IMR-90 (cell line): Measurements from ENCODE around the gene TMC1. TPM values are rescaled to one million over a fixed set of nuclear protein-coding genes. Genes with fewer than 3 reads are reported as not detected.
"Not testable (repeated sequence)": the region's sequence is repeated elsewhere in the genome, so short reads cannot be mapped to it uniquely, and the experiment has no call there.

Source experiments
- ATAC-seq: fragments of 200-7000 bp; cut with Tn5 transposase; 2 replicates; pipeline ENCODE4 v1.9.1; 2020; ENCODE audit warnings: low read depth, mild to moderate bottlenecking, moderate library complexity
- BruUV-seq: library from RNA; stranded (reverse); fragments of 400-500 nt; replicated peaks from 2 replicates; lab custom pipeline; 2021; lab: Mats Ljungman, UMichigan
- CTCF ChIA-PET: fragments of 300-600 bp; formaldehyde crosslinking; extraction: SDS; loops from one replicate; lab custom pipeline; 2021; ENCODE audit warnings: antibody characterized with exemption; lab: Yijun Ruan, JAX
- POLR2A ChIA-PET: fragments of 300-600 bp; sonication (Branson Sonifier 250); formaldehyde crosslinking; loops from one replicate; lab custom pipeline; 2022; ENCODE audit warnings: antibody characterized with exemption; ENCODE audit not compliant: unreplicated experiment; lab: Charles Lee
- DNase-seq: peaks from one replicate; pipeline ENCODE4 v3.0.0; 2013
- H2AFZ ChIP-seq: replicated peaks from 2 replicates; pipeline ENCODE3; 2013; ENCODE audit warnings: low read length, mild to moderate bottlenecking; ENCODE audit not compliant: poor library complexity
- H2AK5ac ChIP-seq: 2 replicates; pipeline ENCODE4 v1.6.1; 2013; ENCODE audit warnings: low read depth, low read length, inconsistent platforms
- H2AK9ac ChIP-seq: replicated peaks from 2 replicates; pipeline ENCODE3; 2013; ENCODE audit warnings: mild to moderate bottlenecking, low read depth, low read length, moderate library complexity; ENCODE audit not compliant: poor library complexity
- H2BK120ac ChIP-seq: 2 replicates; pipeline ENCODE4 v1.6.1; 2013; ENCODE audit warnings: low read depth, low read length, inconsistent platforms
- H2BK15ac ChIP-seq: 3 replicates; pipeline ENCODE4 v1.6.1; 2013; ENCODE audit warnings: low read depth, low read length, inconsistent platforms
- H2BK20ac ChIP-seq: 2 replicates; pipeline ENCODE4 v1.6.1; 2013; ENCODE audit warnings: low read depth, mild to moderate bottlenecking, inconsistent platforms, low read length, moderate library complexity
- H2BK5ac ChIP-seq: 2 replicates; pipeline ENCODE4 v1.6.1; 2013; ENCODE audit warnings: mild to moderate bottlenecking, low read depth, low read length, inconsistent platforms; ENCODE audit not compliant: poor library complexity, severe bottlenecking
- H3K14ac ChIP-seq: replicated peaks from 2 replicates; pipeline ENCODE4 v1.6.1; 2013; ENCODE audit warnings: low read depth, low read length, inconsistent platforms
- H3K18ac ChIP-seq: 2 replicates; pipeline ENCODE4 v1.6.1; 2013; ENCODE audit warnings: low read depth, low read length, control low read depth
- H3K23ac ChIP-seq: 2 replicates; pipeline ENCODE4 v1.6.1; 2013; ENCODE audit warnings: low read depth, low read length, inconsistent platforms
- H3K27ac ChIP-seq: 2 replicates; pipeline ENCODE4 v1.5.1; 2013; ENCODE audit warnings: mild to moderate bottlenecking, control low read depth, low read length; ENCODE audit not compliant: insufficient read depth
- H3K27me3 ChIP-seq: 2 replicates; pipeline ENCODE4 v1.6.1; 2013; ENCODE audit warnings: low read length; ENCODE audit not compliant: control insufficient read depth, insufficient read depth
- H3K36me3 ChIP-seq: 2 replicates; pipeline ENCODE4 v1.6.1; 2013; ENCODE audit warnings: low read length, mixed read lengths; ENCODE audit not compliant: control insufficient read depth, insufficient read depth
- H3K4ac ChIP-seq: 2 replicates; pipeline ENCODE4 v1.6.1; 2013; ENCODE audit warnings: low read depth, low read length, inconsistent platforms
- H3K4me1 ChIP-seq: 2 replicates; pipeline ENCODE4 v1.6.1; 2013; ENCODE audit warnings: low read length, mixed read lengths; ENCODE audit not compliant: control insufficient read depth, insufficient read depth
- H3K4me2 ChIP-seq: 2 replicates; pipeline ENCODE4 v1.6.1; 2013; ENCODE audit warnings: low read depth, mild to moderate bottlenecking, control low read depth, low read length, moderate library complexity
- H3K4me3 ChIP-seq: 2 replicates; pipeline ENCODE4 v1.5.1; 2013; ENCODE audit warnings: low read depth, mild to moderate bottlenecking, control low read depth, low read length, moderate library complexity; ENCODE audit not compliant: insufficient read depth
- H3K56ac ChIP-seq: 2 replicates; pipeline ENCODE4 v1.6.1; 2013; ENCODE audit warnings: low read length, inconsistent platforms; ENCODE audit not compliant: insufficient read depth; ENCODE audit errors: extremely low read depth
- H3K79me1 ChIP-seq, 2 experiments: 2 replicates each; pipeline ENCODE4 v1.6.1; 2013; ENCODE audit warnings: low read length in 2 of 2, inconsistent platforms in 1 of 2, low read depth in 1 of 2
- H3K9ac ChIP-seq: 2 replicates; pipeline ENCODE4 v1.6.1; 2013; ENCODE audit warnings: low read depth, low read length, control low read depth
- H3K9me1 ChIP-seq: 2 replicates; pipeline ENCODE4 v1.6.1; 2013; ENCODE audit warnings: low read length, inconsistent platforms; ENCODE audit not compliant: insufficient read depth
- H3K9me3 ChIP-seq: 2 replicates; pipeline ENCODE4 v1.6.1; 2013; ENCODE audit warnings: low read length; ENCODE audit not compliant: control insufficient read depth, insufficient read depth
- H4K20me1 ChIP-seq: 2 replicates; pipeline ENCODE4 v1.6.1; 2013; ENCODE audit warnings: low read length, inconsistent platforms; ENCODE audit not compliant: insufficient read depth
- H4K5ac ChIP-seq: 2 replicates; pipeline ENCODE4 v1.6.1; 2013; ENCODE audit warnings: mild to moderate bottlenecking, low read depth, low read length, control low read depth
- H4K8ac ChIP-seq, 2 experiments: 2 replicates each; pipeline ENCODE4 v1.6.1; 2013; ENCODE audit warnings: low read depth in 2 of 2, low read length in 2 of 2, control low read depth in 1 of 2, inconsistent platforms in 1 of 2
- H4K91ac ChIP-seq: 2 replicates; pipeline ENCODE4 v1.6.1; 2013; ENCODE audit warnings: low read depth, low read length, inconsistent platforms; ENCODE audit not compliant: insufficient read depth
- BHLHE40 ChIP-seq: fragments of 150-350 bp; IDR thresholded peaks from 2 replicates; pipeline ENCODE4 v1.6.1; 2016; ENCODE audit warnings: mild to moderate bottlenecking, low read depth, low read length
- NFE2L2 ChIP-seq: fragments of 150-350 bp; IDR thresholded peaks from 2 replicates; pipeline ENCODE4 v1.6.1; 2016; ENCODE audit warnings: low read depth, mild to moderate bottlenecking, low read length
- RCOR1 ChIP-seq: IDR thresholded peaks from 2 replicates; pipeline ENCODE4 v1.6.1; 2012; ENCODE audit warnings: mild to moderate bottlenecking, low read length, improper control_type of control experiment; ENCODE audit not compliant: insufficient replicate concordance
- RFX5 ChIP-seq: IDR thresholded peaks from 2 replicates; pipeline ENCODE4 v1.8.0; 2012; ENCODE audit warnings: low read depth, mild to moderate bottlenecking, low read length, moderate library complexity
- WGBS, 2 experiments: methylation state at CpG; one replicate each; pipeline versions ENCODE4 v1.1.5 to v1.1.7; 2013; ENCODE audit warnings: missing lambda C conversion rate in 2 of 2; ENCODE audit not compliant: insufficient read length in 1 of 2; ENCODE audit errors: extremely low coverage in 2 of 2; 5-methylcytosine and 5-hydroxymethylcytosine counted together
- dilution Hi-C: fragments of 300-500 bp; cut with HindIII; formaldehyde crosslinking; loops from one replicate; pipeline ENCODE4 v1.14.3; 2018; ENCODE audit warnings: low sequenced_read_pairs; ENCODE audit not compliant: unreplicated experiment
- in situ Hi-C: fragments of 300-500 bp; cut with MboI; formaldehyde crosslinking; loops from 3 replicates; pipeline ENCODE4 v1.14.3; 2019; ENCODE audit warnings: low sequenced_read_pairs, inconsistent platforms, mixed read lengths
- intact Hi-C: fragments of 100-400 bp; cut with micrococcal nuclease; formaldehyde crosslinking; loops from 2 replicates; pipeline ENCODE4 v1.10.0; 2022
- polyA plus RNA-seq, 3 experiments: library from polyadenylated mRNA; depleted of rRNA; stranded (reverse); fragments of >200 nt; gene quantifications; 2 replicates each; pipeline ENCODE4 v1.2.3, GENCODE V29; 2012; ENCODE audit warnings: low replicate concordance in 1 of 3
- total RNA-seq: library from RNA; depleted of rRNA; stranded (reverse); fragments of >200 nt; gene quantifications from 2 replicates; pipeline ENCODE4 v1.2.3, GENCODE V29; 2012
- TF ChIP-seq, protein P1 (sequence below): fragments of 150-350 bp; IDR thresholded peaks from 2 replicates; pipeline ENCODE4 v1.6.1; 2016; ENCODE audit warnings: low read depth, mild to moderate bottlenecking, low read length, moderate library complexity, borderline replicate concordance

TMC1 gene
- total and polyA plus RNA-seq, 2 of the 4 experiments (the other 2 are of a cell fraction): not detected

- H2BK20ac ChIP-seq: peak overlapping the region; percentile 78; the same call in 1 of the 2 replicates
- intact Hi-C loops (loop anchor here (2.0 to 10.0 kb wide), 3 partner anchors 37 to 114 kb away; partner anchors contain the start of gene ZFAND5), in situ Hi-C loops (no loop called here), dilution Hi-C loops (no loop called here)
- no peaks in the 10 kb centered on the region for H3K9me3 ChIP-seq
- H3K9ac ChIP-seq: no peak overlapping the region
- ChIA-PET POLR2A (interaction anchor here (1.4 kb wide), 1 partner anchor 114 kb away, joined by 3 read pairs; the partner anchor contains the start of gene ZFAND5), CTCF (interaction anchor here (0.6 kb wide), 1 partner anchor 794 kb away, joined by 3 read pairs; no protein-coding TSS in a partner anchor)
- BruUV-seq: no TSS peak
- no peak overlapping the region for H3K27ac ChIP-seq
- peak overlapping the region; percentile 38 for H3K18ac ChIP-seq
- no peak overlapping the region for H2AK9ac ChIP-seq
- peak overlapping the region; percentile 85 for H3K4ac ChIP-seq
- H3K14ac ChIP-seq: peak overlapping the region; percentile 67; the same call in 1 of the 2 replicates
- H4K20me1 ChIP-seq: no peaks in the 10 kb centered on the region
- H4K91ac ChIP-seq: peak overlapping the region; percentile 32; the same call in 1 of the 2 replicates
- DNase-seq (peak; percentile 69), ATAC-seq (no peak)
- WGBS, 2 experiments: no CpG with 5 or more reads among the region's 1 CpG
- peaks cover 20% of the 10 kb centered on the region for H3K4me1 ChIP-seq
- H3K23ac ChIP-seq: no peak overlapping the region; the same call in 1 of the 2 replicates
- H3K56ac ChIP-seq: no peak overlapping the region
- H3K9me1 ChIP-seq: peaks cover 5% of the 10 kb centered on the region
- H3K4me2 ChIP-seq: no peak overlapping the region
- no peak overlapping the region for H2AK5ac ChIP-seq
- H3K4me3 ChIP-seq: no peak overlapping the region
- H3K27me3 ChIP-seq: no peaks in the 10 kb centered on the region
- peak overlapping the region; percentile 93 for H2BK5ac ChIP-seq
- H4K5ac ChIP-seq: peak overlapping the region; percentile 44; the same call in 1 of the 2 replicates
- H3K36me3 ChIP-seq: no peaks in the 10 kb centered on the region
- H2AFZ ChIP-seq: no peak overlapping the region
- 0 out of 3 replicates have a peak overlapping the region, but pooled peaks have one; percentile 77 for H2BK15ac ChIP-seq
- 0 out of 4 replicates have a peak overlapping the region, but pooled peaks of 1 of the 2 experiments have one; percentile 50 for H4K8ac ChIP-seq
- H3K79me1 ChIP-seq: no peaks in the 10 kb centered on the region
- H2BK120ac ChIP-seq: peak overlapping the region; percentile 84
- no peak for TF ChIP-seq RCOR1
- TF ChIP-seq NFE2L2: no peak
- TF ChIP-seq, protein P1, sequence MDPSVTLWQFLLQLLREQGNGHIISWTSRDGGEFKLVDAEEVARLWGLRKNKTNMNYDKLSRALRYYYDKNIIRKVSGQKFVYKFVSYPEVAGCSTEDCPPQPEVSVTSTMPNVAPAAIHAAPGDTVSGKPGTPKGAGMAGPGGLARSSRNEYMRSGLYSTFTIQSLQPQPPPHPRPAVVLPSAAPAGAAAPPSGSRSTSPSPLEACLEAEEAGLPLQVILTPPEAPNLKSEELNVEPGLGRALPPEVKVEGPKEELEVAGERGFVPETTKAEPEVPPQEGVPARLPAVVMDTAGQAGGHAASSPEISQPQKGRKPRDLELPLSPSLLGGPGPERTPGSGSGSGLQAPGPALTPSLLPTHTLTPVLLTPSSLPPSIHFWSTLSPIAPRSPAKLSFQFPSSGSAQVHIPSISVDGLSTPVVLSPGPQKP: no peak
- no peak for TF ChIP-seq RFX5
- no peak for TF ChIP-seq BHLHE40
These were observed 42.4 kb upstream of the TMC1 start for GRCh38 chr9:72478966-72479365.

GRCh38 chr9:72480261-72480660 is 41.1 kb upstream of the TMC1 start:
- H3K79me1 ChIP-seq, H3K4ac ChIP-seq, H4K20me1 ChIP-seq, DNase-seq, H2AFZ ChIP-seq, dilution Hi-C loops, H3K18ac ChIP-seq, H4K91ac ChIP-seq, H2BK20ac ChIP-seq, H3K14ac ChIP-seq, H2BK5ac ChIP-seq, H2AK9ac ChIP-seq, H2BK15ac ChIP-seq, ATAC-seq, H3K27me3 ChIP-seq, CTCF ChIA-PET, H3K9ac ChIP-seq, in situ Hi-C loops, BruUV-seq, POLR2A ChIA-PET, H3K4me3 ChIP-seq, H3K27ac ChIP-seq, H4K5ac ChIP-seq, H3K9me1 ChIP-seq, H3K4me2 ChIP-seq, H3K23ac ChIP-seq, H3K56ac ChIP-seq, H3K9me3 ChIP-seq, H3K36me3 ChIP-seq: not testable (repeated sequence)
- H2BK120ac ChIP-seq: peak overlapping the region; percentile 71; the same call in 1 of the 2 replicates
- H2AK5ac ChIP-seq: peak overlapping the region; percentile 94
- peak overlapping the region in 1 of 2 experiments; percentile 28; a peak in 1 of 4 replicates for H4K8ac ChIP-seq
- H3K4me1 ChIP-seq: peaks cover 24% of the 10 kb centered on the region
- 93% methylated on average over 9 of the region's 25 CpGs; no CpG with 5 or more reads in 1 of the 2 experiments for WGBS, 2 experiments
- intact Hi-C loops: loop anchor here (2.0 to 10.0 kb wide), 2 partner anchors 107 to 175 kb away; no protein-coding TSS in a partner anchor
